ENCODE measurements around the gene WIPF1.

WIPF1 gene

DNA sequence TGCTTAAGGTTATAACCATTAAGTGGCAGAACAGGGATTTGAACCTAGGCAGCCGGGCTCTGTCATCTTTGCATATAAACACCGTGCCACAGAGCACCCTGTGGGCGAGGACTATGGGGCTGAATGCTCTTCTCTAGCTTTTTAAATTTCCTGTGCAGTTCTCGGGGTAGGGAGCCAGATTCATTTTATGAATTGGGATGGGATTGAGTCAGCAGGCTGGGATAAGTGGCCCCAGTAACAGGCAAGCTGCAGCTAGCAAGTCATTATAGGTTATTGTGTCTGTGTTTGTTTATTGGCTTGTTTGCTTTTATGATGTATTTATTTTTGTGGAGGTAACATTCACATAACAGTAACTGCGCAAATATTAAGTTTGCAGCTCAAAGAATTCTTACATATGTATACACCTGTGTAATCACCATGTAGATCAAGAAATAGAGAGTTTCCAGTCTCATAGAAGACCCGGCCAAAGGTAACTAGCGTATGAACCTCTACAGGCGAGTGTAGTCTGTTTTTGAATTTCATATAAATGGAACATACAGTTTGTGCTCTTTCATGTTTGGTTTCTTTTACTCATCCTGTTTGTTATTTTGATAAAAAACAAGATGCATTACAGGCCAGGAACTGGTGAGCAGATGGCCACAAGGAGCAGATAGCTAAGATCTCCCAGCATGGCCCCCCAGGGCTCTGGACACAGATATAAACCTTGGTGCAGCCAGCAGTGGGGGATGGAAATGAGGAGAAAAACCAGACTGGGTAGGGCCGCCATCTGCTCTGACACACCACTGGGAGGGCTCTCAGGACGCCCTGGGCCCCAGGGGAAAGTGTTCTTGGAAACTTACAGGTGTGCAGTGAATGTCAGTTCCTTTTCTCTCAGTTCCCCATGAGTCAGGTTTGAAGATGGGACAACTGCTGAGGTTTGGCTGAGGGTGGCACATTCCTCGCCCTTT, 61.6 kb downstream of the WIPF1 start:
- no peak for DNase-seq (ENCODE audit: low read depth)

- DNase-seq (ENCODE audit: low read depth) = no peak
Measured at GRCh38 chr2:174535083-174535482, 62.5 kb downstream of the WIPF1 start.

DNA sequence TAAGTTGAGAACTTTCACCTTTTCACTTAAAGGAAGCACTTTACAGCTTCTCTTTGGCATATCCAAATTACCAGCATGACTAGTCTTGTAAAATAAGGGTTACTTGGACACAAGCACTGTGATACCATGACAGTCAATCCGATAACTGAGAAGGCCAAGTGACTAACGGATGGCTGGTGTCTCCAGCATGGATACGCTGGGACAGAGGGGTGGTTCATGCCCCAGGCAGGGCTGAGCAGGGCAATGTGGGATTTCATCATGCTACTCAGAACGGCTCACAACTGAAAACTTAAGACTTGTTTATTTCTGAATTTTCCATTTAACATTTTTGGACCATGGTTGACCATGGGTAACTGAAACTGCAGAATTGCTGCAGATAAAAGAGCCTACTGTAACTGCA, 67.7 kb downstream of the WIPF1 start:
- no peak for DNase-seq (ENCODE audit: low read depth)

DNA sequence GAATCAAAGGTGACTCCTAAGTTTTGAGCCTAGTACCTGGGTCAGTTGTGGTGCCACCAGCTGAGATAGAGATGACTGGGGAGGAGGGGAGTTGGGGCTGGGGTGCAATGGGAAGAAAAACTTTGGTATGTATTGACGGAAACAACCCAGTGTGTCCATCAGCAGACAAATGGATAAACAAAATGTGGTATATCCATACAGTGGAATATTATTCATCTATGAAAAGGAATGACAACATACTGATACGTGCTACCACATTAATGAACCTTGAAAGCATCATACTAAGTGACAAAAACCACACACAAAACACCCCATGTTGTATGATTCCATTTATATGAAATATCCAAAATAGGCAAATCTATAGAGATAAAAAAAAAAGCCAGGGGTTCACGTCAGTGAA, 69.6 kb downstream of the WIPF1 start:
- no peak for DNase-seq (ENCODE audit: low read depth)

DNA sequence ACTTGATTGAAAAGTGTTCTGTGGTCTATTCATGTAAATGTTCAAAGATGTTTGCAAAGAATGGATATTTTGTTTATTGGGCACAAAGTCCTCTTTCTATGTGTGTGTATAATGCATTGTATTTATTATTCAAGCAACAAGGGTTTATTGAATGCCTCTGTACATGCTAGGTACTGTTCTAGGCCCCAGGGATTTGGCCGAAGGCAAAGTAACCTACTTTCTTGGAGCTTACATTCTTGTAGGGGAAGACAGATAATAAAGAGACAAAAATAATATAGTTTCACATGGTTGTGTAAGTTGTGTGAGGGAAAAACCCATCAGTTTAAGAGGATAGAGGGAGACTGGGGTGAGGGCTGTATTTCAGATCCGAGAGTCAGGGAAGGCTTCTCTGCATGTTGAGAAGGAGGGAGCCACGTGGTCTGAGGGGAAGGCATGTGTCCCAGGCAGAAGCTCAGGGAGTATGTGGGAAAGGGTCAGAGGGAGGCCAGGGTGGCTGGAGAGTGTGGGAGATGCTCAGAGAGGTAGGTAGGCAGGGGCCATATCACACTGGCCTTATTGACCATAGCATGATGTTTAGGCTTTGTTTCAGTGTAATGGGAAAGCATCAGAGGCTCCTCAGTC, 70.4 kb downstream of the WIPF1 start:
- no peak for DNase-seq (ENCODE audit: low read depth)

- no peak for DNase-seq (ENCODE audit: low read depth)
Measured at GRCh38 chr2:174524527-174524926, 73.1 kb downstream of the WIPF1 start.

DNA sequence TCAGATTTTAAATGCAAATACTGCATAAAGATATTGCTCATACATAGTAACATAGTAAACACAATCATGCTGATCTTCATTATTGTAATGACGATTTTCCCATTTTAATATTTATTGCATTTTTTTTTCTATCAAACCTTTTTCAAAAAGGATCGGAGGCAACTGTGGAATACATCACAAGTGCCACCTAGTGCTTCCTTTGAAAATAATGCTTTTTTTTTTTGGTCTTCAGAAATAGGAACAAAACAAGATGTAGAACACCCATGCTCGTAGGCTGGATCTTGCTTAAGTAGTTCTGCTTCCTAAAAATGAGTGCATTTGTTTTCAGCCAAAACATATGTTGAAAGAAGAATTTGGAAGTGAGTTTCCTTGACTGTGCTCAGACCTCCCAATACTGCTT, 75.1 kb downstream of the WIPF1 start:
- no peak for DNase-seq (ENCODE audit: low read depth)

DNA sequence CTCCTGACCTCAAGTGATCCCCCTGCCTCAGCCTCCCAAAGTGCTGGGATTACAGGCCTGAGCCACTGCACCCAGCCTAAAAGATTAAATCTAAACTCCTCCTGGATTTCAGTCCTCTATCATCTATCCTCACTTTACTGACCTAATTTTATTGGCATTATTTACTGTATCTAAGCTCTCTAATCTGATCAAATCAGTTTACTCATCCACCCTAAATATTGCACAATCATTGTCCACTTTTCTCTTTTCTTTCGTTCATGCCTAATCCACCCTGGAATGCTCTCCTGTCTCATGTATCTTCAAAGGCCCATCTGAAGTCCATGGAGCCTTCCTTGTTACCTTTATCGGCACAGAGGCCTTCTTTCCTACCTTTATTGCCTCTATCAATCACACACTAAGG, 79.2 kb downstream of the WIPF1 start:
- DNase-seq (ENCODE audit: low read depth) = no peak

DNA sequence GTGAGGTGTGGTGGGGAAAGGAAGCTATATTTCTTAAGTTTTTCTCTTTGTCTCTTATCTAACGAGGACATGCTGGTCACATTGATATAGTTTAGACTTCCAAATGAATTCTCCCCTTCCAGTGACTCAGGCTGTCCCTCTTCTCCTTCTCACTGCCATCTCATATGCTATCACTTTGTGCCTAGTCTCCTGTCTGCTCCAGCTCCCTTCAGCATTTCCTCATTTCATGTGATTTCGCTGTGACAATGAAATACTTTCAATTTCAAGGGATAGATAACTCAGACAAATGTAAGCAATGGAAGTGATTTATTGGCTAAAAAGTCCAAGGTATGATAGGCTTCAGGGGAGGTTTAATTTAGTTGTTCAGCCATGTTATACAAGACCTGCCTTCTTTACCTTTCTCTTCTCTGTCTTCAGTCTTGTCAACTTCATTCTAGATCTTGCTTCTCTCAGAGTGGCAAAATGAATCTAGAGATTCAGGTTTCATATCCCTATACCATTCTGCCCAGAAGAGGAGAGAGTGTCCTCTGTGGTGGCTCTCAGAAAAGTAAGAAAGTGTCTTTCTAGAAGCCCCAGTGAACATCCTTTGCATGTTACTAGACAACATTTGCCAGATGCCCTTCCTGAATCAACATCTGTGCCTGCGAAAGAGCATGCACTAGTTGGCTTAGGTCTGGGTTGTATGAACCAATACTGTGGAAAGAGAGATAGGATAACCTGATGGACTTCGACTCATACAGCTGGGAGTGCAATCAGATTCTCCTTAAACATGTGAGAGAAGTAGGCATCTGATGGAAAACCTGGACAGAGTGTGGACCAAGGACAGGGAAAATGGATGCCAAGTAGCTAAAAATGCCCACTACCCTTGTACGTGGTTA, 80.9 kb downstream of the WIPF1 start:
- DNase-seq (ENCODE audit: low read depth) = no peak

- DNase-seq (ENCODE audit: low read depth) = no peak
Measured at GRCh38 chr2:174512345-174512744, 85.3 kb downstream of the WIPF1 start.

DNA sequence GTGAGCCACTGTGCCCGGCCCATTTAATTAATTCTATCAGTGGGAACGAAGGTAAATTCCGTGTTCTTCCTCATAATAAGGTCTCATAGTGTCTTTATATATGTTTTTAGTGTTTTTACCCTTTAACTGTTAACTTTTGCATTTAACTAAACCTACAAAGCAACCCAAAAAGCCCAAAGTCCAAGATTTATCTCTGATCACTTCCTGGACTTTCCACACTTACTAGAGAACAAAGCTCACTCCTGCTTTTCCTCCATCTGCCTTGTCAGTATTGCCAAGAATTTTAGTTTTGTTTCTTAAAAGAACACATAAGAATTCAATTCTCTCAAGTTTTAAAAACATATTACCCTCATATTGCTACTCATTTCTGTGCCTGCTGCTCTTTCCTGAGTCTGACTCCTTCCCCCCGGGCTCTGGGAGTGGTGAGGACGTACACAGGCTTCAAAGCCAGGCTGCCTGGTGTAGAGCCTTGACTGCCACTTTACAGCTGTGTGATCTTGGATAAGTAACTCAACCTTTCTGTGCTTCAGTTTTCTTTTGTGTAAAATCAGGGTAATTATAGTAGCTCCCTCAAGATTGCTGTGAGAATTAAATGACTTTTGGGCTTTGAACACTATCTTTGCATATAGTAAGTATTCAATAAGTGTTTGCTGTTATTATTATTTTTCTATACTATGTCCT, 85.9 kb downstream of the WIPF1 start:
- DNase-seq (ENCODE audit: low read depth) = no peak

DNA sequence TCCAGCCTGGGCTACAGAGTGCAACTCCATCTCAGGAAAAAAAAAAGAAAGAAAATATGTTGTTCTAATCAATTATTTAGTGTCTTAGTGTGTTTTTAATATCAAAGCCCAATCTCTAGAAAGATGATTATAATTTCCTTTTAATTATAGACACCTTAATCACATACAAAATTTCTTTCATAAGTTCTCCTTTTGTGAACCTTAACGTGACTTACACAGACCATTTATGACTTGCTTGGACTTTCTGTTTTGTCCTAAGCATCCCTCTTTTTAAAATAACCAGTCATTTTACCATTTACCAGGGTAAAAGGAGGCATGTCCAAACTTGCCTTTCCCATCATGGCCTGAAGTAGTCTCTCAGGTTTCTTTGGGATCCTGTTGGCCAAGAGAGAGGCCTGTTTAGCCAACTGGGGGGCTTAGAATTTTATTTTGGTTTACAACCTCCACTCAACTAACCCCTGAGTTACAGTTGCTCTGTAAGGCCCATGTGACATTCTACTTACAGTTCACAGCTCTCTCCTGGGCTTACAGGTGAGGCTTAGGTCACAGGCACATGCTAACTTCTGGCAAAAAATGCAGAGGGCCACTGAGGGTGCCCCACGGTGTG, 86.9 kb downstream of the WIPF1 start:
- DNase-seq (ENCODE audit: low read depth) = no peak
